ENCODE results near the gene SLC12A5. TPM values are rescaled to one million over a fixed set of nuclear protein-coding genes. Genes with fewer than 3 reads are reported as not detected.
"Not testable (repeated sequence)": the region's sequence is repeated elsewhere in the genome, so short reads cannot be mapped to it uniquely, and the experiment has no call there.

SLC12A5 gene
- total RNA-seq, 1 donor from 2014 or later, result 0.77 TPM

DNA sequence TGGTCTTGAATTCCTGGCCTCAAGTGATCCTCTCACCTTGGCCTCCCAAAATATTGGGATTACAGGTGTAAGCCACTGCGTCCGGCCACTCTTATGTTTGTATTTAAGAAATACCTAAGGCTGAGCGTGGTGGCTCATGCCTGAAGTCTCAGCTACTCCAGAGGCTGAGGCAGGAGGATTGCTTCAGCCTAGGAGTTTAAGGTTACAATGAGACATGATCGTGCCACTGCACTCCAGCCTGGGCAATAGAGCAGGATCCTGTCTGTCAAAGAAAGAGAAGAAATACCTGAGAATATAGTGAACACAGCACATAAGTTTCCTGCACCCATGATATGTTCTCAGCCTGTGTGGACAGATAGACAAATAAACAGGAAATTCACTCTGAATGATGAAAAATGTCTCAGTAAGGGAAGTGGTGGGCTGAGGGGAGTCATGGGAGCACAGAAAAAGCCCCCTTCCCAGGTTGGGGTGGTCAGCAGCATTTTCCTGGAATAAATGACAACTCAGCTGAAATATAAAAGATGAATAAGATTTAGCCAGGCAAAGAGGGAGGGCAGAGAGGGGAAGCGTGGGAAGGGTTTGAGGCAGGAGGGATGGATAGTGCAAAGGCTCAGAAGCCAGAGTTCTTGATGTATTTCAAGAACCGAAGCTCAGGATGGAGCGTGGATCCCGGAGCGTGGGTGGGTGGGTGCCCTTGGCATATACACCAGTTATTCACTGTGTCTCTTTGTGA, 34.1 kb upstream of the SLC12A5 start:
- Histone ChIP-seq H3K4me3 (no peak overlapping the region), H2AFZ (replicated peaks) (no peak overlapping the region), H3K36me3 (no peaks in the 10 kb centered on the region), H3K79me2 (ENCODE audit: low read depth) (no peaks in the 10 kb centered on the region), H3K4me2 (no peak overlapping the region), H3K4me1 (no peaks in the 10 kb centered on the region), H3K9ac (no peak overlapping the region), H3K9me3 (ENCODE audit: low read depth) (no peaks in the 10 kb centered on the region), H3F3A (ENCODE audit: low read depth) (no peaks in the 10 kb centered on the region), H4K20me1 (ENCODE audit: low read depth) (no peaks in the 10 kb centered on the region), H3K27ac (no peak overlapping the region), H3K27me3 (no peaks in the 10 kb centered on the region)
- no peak for DNase-seq (ENCODE audit: low spot score)
- H3K4me1 Mint-ChIP-seq, result peaks cover 8% of the 10 kb centered on the region
- H3K9me3 Mint-ChIP-seq, result no peaks in the 10 kb centered on the region
- H3K36me3 Mint-ChIP-seq, result no peaks in the 10 kb centered on the region
- H3K27ac Mint-ChIP-seq, result no peak overlapping the region
- no peak for TF ChIP-seq EZH2 (IDR thresholded peaks at IDR 0.05)
- TF ChIP-seq, protein P1, sequence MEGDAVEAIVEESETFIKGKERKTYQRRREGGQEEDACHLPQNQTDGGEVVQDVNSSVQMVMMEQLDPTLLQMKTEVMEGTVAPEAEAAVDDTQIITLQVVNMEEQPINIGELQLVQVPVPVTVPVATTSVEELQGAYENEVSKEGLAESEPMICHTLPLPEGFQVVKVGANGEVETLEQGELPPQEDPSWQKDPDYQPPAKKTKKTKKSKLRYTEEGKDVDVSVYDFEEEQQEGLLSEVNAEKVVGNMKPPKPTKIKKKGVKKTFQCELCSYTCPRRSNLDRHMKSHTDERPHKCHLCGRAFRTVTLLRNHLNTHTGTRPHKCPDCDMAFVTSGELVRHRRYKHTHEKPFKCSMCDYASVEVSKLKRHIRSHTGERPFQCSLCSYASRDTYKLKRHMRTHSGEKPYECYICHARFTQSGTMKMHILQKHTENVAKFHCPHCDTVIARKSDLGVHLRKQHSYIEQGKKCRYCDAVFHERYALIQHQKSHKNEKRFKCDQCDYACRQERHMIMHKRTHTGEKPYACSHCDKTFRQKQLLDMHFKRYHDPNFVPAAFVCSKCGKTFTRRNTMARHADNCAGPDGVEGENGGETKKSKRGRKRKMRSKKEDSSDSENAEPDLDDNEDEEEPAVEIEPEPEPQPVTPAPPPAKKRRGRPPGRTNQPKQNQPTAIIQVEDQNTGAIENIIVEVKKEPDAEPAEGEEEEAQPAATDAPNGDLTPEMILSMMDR (IDR thresholded peaks at IDR 0.05), result no peak
- TF ChIP-seq EZH2phosphoT487 (IDR thresholded peaks at IDR 0.05), result no peak
- no peak overlapping the region for H3K4me3 Mint-ChIP-seq
- peaks cover 3% of the 10 kb centered on the region for H3K27me3 Mint-ChIP-seq (ENCODE audit: insufficient read depth, low read depth)

DNA sequence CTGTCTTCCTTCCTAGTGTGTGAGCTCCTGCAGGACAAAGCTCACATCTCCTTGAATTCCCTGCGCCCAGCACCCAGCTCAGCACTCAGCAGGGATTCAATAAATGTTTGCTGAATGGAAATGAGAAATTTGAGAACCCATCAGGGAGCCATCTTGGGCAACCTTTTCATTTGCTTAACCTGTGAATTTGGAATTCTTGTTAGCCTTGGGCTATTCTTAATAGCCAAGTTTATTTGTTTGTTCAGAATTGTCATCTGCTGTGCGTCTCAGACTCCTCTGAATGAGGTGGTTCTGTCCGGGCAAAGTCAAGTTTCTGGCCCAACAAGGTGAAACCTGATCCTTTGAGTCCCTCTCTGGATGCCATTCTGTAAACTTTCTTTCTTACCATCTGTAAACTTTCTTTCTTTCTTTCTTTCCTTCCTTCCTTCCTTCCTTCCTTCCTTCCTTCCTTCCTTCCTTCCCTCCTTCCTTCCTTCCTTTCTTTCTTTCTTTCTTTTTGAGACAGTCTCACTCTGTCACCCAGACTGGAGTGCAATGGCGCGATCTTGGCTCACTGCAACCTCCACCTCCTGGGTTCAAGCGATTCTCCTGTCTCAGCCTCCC, 33.4 kb upstream of the SLC12A5 start:
- not testable (repeated sequence) for H3K4me3 ChIP-seq; H3F3A ChIP-seq (ENCODE audit: low read depth); H3K27ac ChIP-seq; H4K20me1 ChIP-seq (ENCODE audit: low read depth); H3K4me3 Mint-ChIP-seq; H3K9ac ChIP-seq; H3K36me3 ChIP-seq; H3K4me1 ChIP-seq; H3K9me3 ChIP-seq (ENCODE audit: low read depth); H3K4me2 ChIP-seq; H3K27me3 Mint-ChIP-seq (ENCODE audit: insufficient read depth, low read depth); H3K79me2 ChIP-seq (ENCODE audit: low read depth); H3K27me3 ChIP-seq; H3K9me3 Mint-ChIP-seq; H2AFZ ChIP-seq (replicated peaks); H3K27ac Mint-ChIP-seq; DNase-seq (ENCODE audit: low spot score); H3K36me3 Mint-ChIP-seq
- H3K4me1 Mint-ChIP-seq, result peaks cover 12% of the 10 kb centered on the region

DNA sequence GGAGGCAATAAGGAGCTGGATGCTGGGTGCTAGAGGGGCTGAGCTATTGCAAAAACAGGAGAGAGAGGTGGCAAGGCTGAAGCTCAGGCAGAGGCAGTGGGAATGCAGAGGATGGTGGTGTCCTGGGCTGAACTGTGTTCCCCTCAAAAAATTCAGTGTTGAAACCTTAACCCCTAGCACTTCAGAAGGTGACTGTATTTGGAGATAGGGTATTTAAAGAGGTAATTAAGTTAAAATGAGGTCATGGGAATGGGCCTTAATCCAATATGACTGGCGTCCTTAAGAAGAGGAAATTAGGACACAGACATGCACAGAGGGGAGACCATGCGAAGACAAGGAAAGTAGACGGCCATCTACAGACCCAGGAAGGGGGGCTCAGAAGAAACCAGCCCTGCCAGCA, 31.8 kb upstream of the SLC12A5 start:
- TF ChIP-seq EZH2 (IDR thresholded peaks at IDR 0.05) (no peak), EZH2phosphoT487 (IDR thresholded peaks at IDR 0.05) (no peak)
- TF ChIP-seq, protein P1 (IDR thresholded peaks at IDR 0.05), result no peak
- no peaks in the 10 kb centered on the region for H3K9me3 ChIP-seq (ENCODE audit: low read depth)
- no peak overlapping the region for H3K4me2 ChIP-seq
- no peak overlapping the region for H2AFZ ChIP-seq (replicated peaks)
- H3K4me3 Mint-ChIP-seq, result no peak overlapping the region
- peaks cover 17% of the 10 kb centered on the region for H3K4me1 Mint-ChIP-seq
- no peak overlapping the region for H3K9ac ChIP-seq
- no peaks in the 10 kb centered on the region for H3K36me3 ChIP-seq
- no peaks in the 10 kb centered on the region for H3K27me3 ChIP-seq
- no peaks in the 10 kb centered on the region for H3F3A ChIP-seq (ENCODE audit: low read depth)
- no peaks in the 10 kb centered on the region for H3K9me3 Mint-ChIP-seq
- no peak overlapping the region for H3K4me3 ChIP-seq
- no peaks in the 10 kb centered on the region for H4K20me1 ChIP-seq (ENCODE audit: low read depth)
- no peak for DNase-seq (ENCODE audit: low spot score)
- H3K27me3 Mint-ChIP-seq (ENCODE audit: insufficient read depth, low read depth), result peaks cover 3% of the 10 kb centered on the region
- H3K79me2 ChIP-seq (ENCODE audit: low read depth), result no peaks in the 10 kb centered on the region
- H3K4me1 ChIP-seq, result peaks cover 5% of the 10 kb centered on the region
- no peak overlapping the region for H3K27ac ChIP-seq
- H3K36me3 Mint-ChIP-seq, result no peaks in the 10 kb centered on the region
- peak overlapping the region; percentile 22 for H3K27ac Mint-ChIP-seq

DNA sequence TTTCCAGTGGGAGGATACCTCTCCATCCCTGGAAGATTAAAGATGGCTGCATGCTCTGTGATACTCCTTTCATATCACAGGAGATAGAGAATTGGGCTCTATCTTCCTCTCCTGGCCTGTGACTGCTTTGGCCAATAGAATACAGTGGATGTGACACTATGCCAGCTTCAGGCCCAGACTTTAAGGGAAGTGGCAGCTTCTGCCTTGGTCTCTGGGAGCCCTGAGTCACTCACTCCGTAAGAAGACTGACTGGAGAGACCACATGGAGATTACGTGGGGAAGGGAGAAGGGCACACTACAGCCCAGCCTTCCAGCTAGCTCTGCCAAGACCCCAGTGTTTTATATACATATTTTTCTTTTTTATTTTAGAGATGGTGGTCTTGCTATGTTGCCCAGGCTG, 30.7 kb upstream of the SLC12A5 start:
- Histone ChIP-seq H3K36me3 (no peaks in the 10 kb centered on the region), H3K9ac (no peak overlapping the region), H3K9me3 (ENCODE audit: low read depth) (no peaks in the 10 kb centered on the region)

More for the DNA sequence above, 30.7 kb upstream of the SLC12A5 start:
- Histone ChIP-seq H2AFZ (replicated peaks) (no peak overlapping the region), H3K27ac (no peak overlapping the region), H3K27me3 (no peaks in the 10 kb centered on the region), H3F3A (ENCODE audit: low read depth) (no peaks in the 10 kb centered on the region), H3K4me3 (no peak overlapping the region), H3K4me1 (peaks cover 5% of the 10 kb centered on the region), H3K79me2 (ENCODE audit: low read depth) (no peaks in the 10 kb centered on the region), H4K20me1 (ENCODE audit: low read depth) (no peaks in the 10 kb centered on the region), H3K4me2 (no peak overlapping the region)
- DNase-seq (ENCODE audit: low spot score), result no peak
- no peaks in the 10 kb centered on the region for H3K9me3 Mint-ChIP-seq
- H3K27me3 Mint-ChIP-seq (ENCODE audit: insufficient read depth, low read depth), result peaks cover 3% of the 10 kb centered on the region
- H3K4me1 Mint-ChIP-seq, result peaks cover 19% of the 10 kb centered on the region
- H3K4me3 Mint-ChIP-seq, result no peak overlapping the region
- no peaks in the 10 kb centered on the region for H3K36me3 Mint-ChIP-seq
- TF ChIP-seq EZH2phosphoT487 (IDR thresholded peaks at IDR 0.05), result no peak
- TF ChIP-seq EZH2 (IDR thresholded peaks at IDR 0.05), result no peak
- TF ChIP-seq, protein P1 (IDR thresholded peaks at IDR 0.05), result no peak
- no peak overlapping the region for H3K27ac Mint-ChIP-seq

Data from neural progenitor cell (in vitro differentiated cells).